ENCODE measurements around the gene ACSM2B.

DNA sequence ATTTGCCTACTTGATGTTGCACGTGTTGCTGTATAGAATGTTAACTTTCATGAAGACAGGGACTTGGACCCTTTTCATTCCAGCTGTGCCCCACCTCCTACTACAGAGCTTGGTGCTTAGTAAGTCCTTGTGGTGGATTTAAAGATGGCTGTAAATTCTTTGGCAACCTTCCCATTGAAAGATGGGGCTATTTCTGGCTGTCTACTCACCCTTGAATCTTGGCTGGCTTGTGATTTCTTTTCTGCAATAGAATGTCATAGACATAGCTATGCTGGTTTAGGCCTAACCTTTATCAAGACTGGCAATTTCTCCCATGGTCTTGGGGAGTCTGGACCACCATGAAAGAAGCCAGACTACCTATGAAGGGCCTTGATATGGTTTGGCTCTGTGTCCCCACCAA is 65.8 kb downstream of the ACSM2B start:
- no peak for TF ChIP-seq TAF1 (IDR thresholded peaks at IDR 0.05; ENCODE audit: borderline replicate concordance, insufficient read depth, low read length)
- TF ChIP-seq POLR2AphosphoS5 (IDR thresholded peaks at IDR 0.05; ENCODE audit: low read depth, low read length) = no peak
- TF ChIP-seq FOXP2 (optimal IDR thresholded peaks at IDR 0.05; ENCODE audit: borderline replicate concordance, extremely low read depth, extremely low read length, insufficient read depth) = no peak
- TF ChIP-seq, protein P1, sequence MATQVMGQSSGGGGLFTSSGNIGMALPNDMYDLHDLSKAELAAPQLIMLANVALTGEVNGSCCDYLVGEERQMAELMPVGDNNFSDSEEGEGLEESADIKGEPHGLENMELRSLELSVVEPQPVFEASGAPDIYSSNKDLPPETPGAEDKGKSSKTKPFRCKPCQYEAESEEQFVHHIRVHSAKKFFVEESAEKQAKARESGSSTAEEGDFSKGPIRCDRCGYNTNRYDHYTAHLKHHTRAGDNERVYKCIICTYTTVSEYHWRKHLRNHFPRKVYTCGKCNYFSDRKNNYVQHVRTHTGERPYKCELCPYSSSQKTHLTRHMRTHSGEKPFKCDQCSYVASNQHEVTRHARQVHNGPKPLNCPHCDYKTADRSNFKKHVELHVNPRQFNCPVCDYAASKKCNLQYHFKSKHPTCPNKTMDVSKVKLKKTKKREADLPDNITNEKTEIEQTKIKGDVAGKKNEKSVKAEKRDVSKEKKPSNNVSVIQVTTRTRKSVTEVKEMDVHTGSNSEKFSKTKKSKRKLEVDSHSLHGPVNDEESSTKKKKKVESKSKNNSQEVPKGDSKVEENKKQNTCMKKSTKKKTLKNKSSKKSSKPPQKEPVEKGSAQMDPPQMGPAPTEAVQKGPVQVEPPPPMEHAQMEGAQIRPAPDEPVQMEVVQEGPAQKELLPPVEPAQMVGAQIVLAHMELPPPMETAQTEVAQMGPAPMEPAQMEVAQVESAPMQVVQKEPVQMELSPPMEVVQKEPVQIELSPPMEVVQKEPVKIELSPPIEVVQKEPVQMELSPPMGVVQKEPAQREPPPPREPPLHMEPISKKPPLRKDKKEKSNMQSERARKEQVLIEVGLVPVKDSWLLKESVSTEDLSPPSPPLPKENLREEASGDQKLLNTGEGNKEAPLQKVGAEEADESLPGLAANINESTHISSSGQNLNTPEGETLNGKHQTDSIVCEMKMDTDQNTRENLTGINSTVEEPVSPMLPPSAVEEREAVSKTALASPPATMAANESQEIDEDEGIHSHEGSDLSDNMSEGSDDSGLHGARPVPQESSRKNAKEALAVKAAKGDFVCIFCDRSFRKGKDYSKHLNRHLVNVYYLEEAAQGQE (IDR thresholded peaks at IDR 0.05; ENCODE audit: insufficient read depth in 1 of 2, low read depth in 2 of 2, low read length in 2 of 2) = no peak

All from PFSK-1 (cell line).